Activated naive CD4-positive, alpha-beta T cell treated with anti-CD3 and anti-CD28 coated beads, Interleukin-2, amount 10 ng/mL, durations not matched to agents 7 days and 5 days (primary cell): ENCODE measurements around the gene QSER1.
"Not testable (repeated sequence)": the region's sequence is repeated elsewhere in the genome, so short reads cannot be mapped to it uniquely, and the experiment has no call there.

Source experiments
- CTCF ChIA-PET: fragments of 350-600 bp; sonication (Branson Sonifier 250); formaldehyde crosslinking; loops from one replicate; lab custom pipeline; 2021; ENCODE audit warnings: antibody characterized with exemption; lab: Charles Lee
- DNase-seq: peaks from one replicate; pipeline ENCODE4 v3.0.0-alpha.2; 2020
- H3K27ac Mint-ChIP-seq: one replicate; pipeline ENCODE4 v1.8.0; 2021; ENCODE audit warnings: mild to moderate bottlenecking, moderate library complexity, mixed read lengths
- H3K27me3 Mint-ChIP-seq: one replicate; pipeline ENCODE4 v1.8.0; 2021; ENCODE audit warnings: mild to moderate bottlenecking, mixed read lengths
- H3K36me3 Mint-ChIP-seq: one replicate; pipeline ENCODE4 v1.8.0; 2021; ENCODE audit warnings: mixed read lengths
- H3K4me1 Mint-ChIP-seq: one replicate; pipeline ENCODE4 v1.8.0; 2021; ENCODE audit warnings: mixed read lengths
- H3K4me3 Mint-ChIP-seq: one replicate; pipeline ENCODE4 v1.8.0; 2021; ENCODE audit warnings: mild to moderate bottlenecking, moderate library complexity, mixed read lengths
- H3K9me3 Mint-ChIP-seq: one replicate; pipeline ENCODE4 v1.8.0; 2021; ENCODE audit warnings: mixed read lengths

The QSER1 gene

GRCh38 chr11:33029218-33029617 lies 136.6 kb downstream of the QSER1 start:
- H3K27me3 Mint-ChIP-seq: peaks cover 18% of the 10 kb centered on the region
- H3K4me3 Mint-ChIP-seq, H3K9me3 Mint-ChIP-seq, H3K36me3 Mint-ChIP-seq, DNase-seq, H3K4me1 Mint-ChIP-seq, CTCF ChIA-PET, H3K27ac Mint-ChIP-seq: not testable (repeated sequence)
